Measurements from ENCODE around the gene GRK3.

The GRK3 gene

GRCh38 chr22:25641650-25642049 is 77.2 kb downstream of the GRK3 start:
- no peak overlapping the region for H3K27ac ChIP-seq
- TF ChIP-seq CTCF (IDR thresholded peaks at IDR 0.05) = no peak

GRCh38 chr22:25643232-25644000 is 78.9 kb downstream of the GRK3 start:
- H3K4me3 ChIP-seq = no peak overlapping the region
- H3K27ac ChIP-seq = no peak overlapping the region
- no peak for TF ChIP-seq CTCF (IDR thresholded peaks at IDR 0.05)
- DNase-seq (ENCODE audit: low spot score) = no peak

More at GRCh38 chr22:25641650-25642049, 77.2 kb downstream of the GRK3 start:
- H3K4me3 ChIP-seq = no peak overlapping the region
- no peak for DNase-seq (ENCODE audit: low spot score)

- Histone ChIP-seq H3K27ac (no peak overlapping the region), H3K4me3 (no peak overlapping the region)
- DNase-seq (ENCODE audit: low spot score) = no peak
- TF ChIP-seq CTCF (IDR thresholded peaks at IDR 0.05) = no peak
Observed at GRCh38 chr22:25644122-25644521, 79.6 kb downstream of the GRK3 start.

GRCh38 chr22:25645266-25645665 is 80.8 kb downstream of the GRK3 start:
- H3K27ac ChIP-seq = no peak overlapping the region
- H3K4me3 ChIP-seq = no peak overlapping the region
- DNase-seq (ENCODE audit: low spot score) = no peak
- no peak for TF ChIP-seq CTCF (IDR thresholded peaks at IDR 0.05)

GRCh38 chr22:25645964-25646363 is 81.5 kb downstream of the GRK3 start:
- DNase-seq (ENCODE audit: low spot score) = no peak
- no peak for TF ChIP-seq CTCF (IDR thresholded peaks at IDR 0.05)
- H3K4me3 ChIP-seq = no peak overlapping the region
- no peak overlapping the region for H3K27ac ChIP-seq

- TF ChIP-seq CTCF (IDR thresholded peaks at IDR 0.05) = no peak
- DNase-seq (ENCODE audit: low spot score) = no peak
- Histone ChIP-seq H3K4me3 (no peak overlapping the region), H3K27ac (no peak overlapping the region)
Observed at GRCh38 chr22:25650833-25651232, 86.4 kb downstream of the GRK3 start.

Measured in coronary artery (tissue), 2 donors.